ENCODE results near the gene MICAL2. TPM values are rescaled to one million over a fixed set of nuclear protein-coding genes. Genes with fewer than 3 reads are reported as not detected.

Gene MICAL2
- total and polyA plus RNA-seq, 2 donors, result 42.5 to 44.1 TPM

DNA sequence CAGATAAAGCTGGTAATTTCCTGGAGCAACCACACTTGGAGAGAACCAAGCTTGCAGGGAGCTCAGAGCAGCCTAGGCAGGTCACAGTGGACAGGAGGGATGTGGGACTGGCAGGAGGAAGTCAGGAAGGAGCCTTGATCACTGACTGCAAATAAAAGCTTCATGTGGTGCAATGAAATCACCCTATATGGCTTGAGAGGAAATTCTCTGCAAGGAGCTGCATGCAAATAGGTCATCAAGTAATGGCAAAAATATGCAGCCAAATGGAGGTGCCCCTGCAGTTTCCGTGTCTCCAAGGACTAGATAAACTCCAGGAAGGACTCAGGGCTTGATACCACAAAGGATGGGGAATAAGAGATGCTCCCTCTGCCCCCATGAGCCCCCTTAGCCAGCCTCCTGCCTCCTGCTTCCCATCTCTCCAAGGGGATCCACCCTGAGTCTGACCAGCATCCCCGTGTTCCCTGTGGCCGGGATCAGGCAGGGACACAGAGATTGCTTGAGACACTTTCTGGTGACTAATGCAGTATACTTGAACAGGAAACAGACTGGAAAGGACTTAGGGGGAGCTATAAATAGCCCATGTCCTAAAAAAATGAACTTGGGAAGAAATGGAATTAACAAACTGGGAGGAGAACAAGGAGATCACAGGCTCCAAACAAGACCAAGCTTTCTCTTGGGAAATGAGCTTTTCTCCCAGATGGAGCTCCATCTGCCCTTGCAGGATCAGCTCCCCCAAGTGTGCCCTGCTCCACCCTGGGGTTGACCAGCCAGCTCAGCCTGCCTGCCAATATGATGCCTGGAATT, 23.9 kb upstream of the MICAL2 start:
- no peak for DNase-seq (ENCODE audit: extremely low spot score)
- Histone ChIP-seq H3K4me1 (ENCODE audit: insufficient read depth) (no peaks in the 10 kb centered on the region), H3K4me3 (ENCODE audit: low read depth, low read length) (no peak overlapping the region), H3K27ac (ENCODE audit: low read depth) (peak overlapping the region; percentile 84), H3K36me3 (ENCODE audit: insufficient read depth) (no peaks in the 10 kb centered on the region)
- 6% methylated on average over 3 of the region's 3 CpGs for WGBS

DNA sequence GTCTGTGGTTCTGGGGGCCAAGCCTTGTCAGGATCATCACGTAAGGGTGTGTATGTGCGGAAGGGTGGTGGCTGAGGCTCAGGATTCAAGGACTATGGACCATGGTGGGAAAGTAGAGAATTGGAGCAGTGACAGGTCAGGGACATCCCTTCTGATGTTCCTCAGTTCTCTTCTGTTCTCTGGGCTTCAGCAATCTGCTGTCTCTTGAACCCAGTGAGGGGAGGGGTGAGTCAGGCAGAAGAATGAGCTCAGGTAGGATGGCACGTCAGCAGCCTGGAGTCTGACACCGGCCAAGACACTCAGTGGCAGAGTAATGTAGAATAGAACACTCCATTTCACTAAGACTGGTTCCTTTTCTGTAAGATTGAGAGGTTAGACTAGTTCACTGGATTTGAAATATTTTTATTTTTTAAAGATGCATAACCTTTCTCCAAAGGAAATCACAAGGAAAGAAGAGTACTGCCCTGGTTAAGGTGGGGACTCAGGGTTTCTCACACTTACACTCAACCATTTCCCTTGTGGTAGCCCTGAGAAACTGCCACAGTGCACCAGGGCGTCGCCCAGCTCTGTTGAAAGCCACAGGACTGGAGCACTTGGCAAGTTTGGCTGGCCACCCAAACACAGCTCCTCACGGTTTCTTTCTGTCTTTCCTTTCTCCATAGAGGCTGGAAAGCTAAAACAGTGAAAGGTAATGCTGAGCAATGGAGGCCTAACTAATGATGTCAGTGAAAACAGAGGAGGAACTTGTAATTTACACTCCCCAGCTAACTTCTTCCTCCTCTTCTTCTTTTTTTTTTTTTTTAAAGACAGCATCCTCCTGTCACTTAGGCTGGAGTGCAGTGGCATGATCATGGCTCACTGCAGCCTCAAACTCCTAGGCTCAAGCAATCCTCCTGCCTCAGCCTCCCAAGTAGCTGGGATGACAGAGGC, 23.1 kb upstream of the MICAL2 start:
- Histone ChIP-seq H3K36me3 (ENCODE audit: insufficient read depth) (no peaks in the 10 kb centered on the region), H3K4me3 (ENCODE audit: low read depth, low read length) (no peak overlapping the region), H3K27ac (ENCODE audit: low read depth) (peak overlapping the region; percentile 84), H3K4me1 (ENCODE audit: insufficient read depth) (no peaks in the 10 kb centered on the region)
- DNase-seq (ENCODE audit: extremely low spot score), result no peak
- WGBS, result 70% methylated on average over 7 of the region's 7 CpGs

GRCh38 chr11:12088047-12088481, 22.3 kb upstream of the MICAL2 start:
- Histone ChIP-seq H3K36me3 (ENCODE audit: insufficient read depth) (no peaks in the 10 kb centered on the region), H3K4me3 (ENCODE audit: low read depth, low read length) (no peak overlapping the region), H3K4me1 (ENCODE audit: insufficient read depth) (no peaks in the 10 kb centered on the region), H3K27ac (ENCODE audit: low read depth) (no peak overlapping the region)
- WGBS, result 30% methylated on average over 7 of the region's 7 CpGs
- no peak for DNase-seq (ENCODE audit: extremely low spot score)

GRCh38 chr11:12088531-12088930, 21.9 kb upstream of the MICAL2 start:
- 94% methylated on average over 9 of the region's 9 CpGs for WGBS
- H3K27ac ChIP-seq (ENCODE audit: low read depth), result no peak overlapping the region
- H3K36me3 ChIP-seq (ENCODE audit: insufficient read depth), result no peaks in the 10 kb centered on the region
- H3K4me3 ChIP-seq (ENCODE audit: low read depth, low read length), result no peak overlapping the region
- no peak for DNase-seq (ENCODE audit: extremely low spot score)
- no peaks in the 10 kb centered on the region for H3K4me1 ChIP-seq (ENCODE audit: insufficient read depth)

DNA sequence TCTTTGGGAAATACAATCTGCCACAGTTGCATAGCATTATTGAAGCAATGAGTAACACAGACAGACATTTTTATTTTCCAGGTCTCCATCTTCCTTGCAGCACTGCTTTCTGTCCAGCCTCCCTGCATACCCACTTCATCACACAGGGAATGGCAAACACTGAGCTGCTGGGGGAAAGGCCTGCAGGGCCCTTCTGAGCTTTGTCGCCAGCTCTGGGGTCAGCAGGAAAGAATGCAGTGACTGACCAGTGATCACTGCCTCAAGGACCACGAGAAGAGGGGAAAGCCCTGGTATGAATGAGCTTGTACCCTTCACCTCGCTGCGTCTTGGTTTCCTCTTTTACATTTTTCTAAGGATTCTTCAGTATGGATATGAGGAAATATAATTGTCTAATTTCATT, 21.3 kb upstream of the MICAL2 start:
- DNase-seq (ENCODE audit: extremely low spot score), result no peak
- 87% methylated on average over 4 of the region's 4 CpGs for WGBS
- Histone ChIP-seq H3K27ac (ENCODE audit: low read depth) (no peak overlapping the region), H3K4me3 (ENCODE audit: low read depth, low read length) (no peak overlapping the region), H3K36me3 (ENCODE audit: insufficient read depth) (no peaks in the 10 kb centered on the region), H3K4me1 (ENCODE audit: insufficient read depth) (no peaks in the 10 kb centered on the region)

GRCh38 chr11:12089473-12089872, 20.9 kb upstream of the MICAL2 start:
- Histone ChIP-seq H3K4me3 (ENCODE audit: low read depth, low read length) (no peak overlapping the region), H3K36me3 (ENCODE audit: insufficient read depth) (no peaks in the 10 kb centered on the region), H3K27ac (ENCODE audit: low read depth) (no peak overlapping the region), H3K4me1 (ENCODE audit: insufficient read depth) (no peaks in the 10 kb centered on the region)
- 74% methylated on average over 2 of the region's 2 CpGs for WGBS
- DNase-seq (ENCODE audit: extremely low spot score), result no peak

DNA sequence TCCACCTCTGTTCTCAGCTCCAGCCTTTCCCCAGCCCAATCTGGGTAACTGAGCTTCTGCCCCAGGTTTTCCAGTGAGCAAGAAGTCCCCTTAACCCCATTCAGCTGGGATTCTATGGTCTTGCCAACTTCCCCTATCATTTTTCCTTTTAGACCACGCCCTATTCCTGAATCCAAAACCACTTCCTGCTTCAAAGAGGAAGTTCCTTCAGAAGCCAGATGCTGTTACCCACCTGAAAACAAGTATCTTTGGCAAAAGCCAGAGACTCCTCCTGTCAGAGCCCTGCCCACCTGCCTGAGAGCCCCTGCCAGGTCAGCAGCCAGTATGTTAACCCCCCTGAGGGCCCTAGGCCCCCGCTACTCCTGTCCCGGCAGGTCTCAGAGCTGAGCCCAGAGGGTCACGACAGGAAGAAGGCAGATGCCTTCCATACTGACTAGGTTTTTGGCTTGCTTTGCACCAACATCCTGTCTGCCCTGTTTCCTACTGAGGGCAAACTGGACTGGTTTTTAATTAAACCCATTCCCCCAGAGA, 20.3 kb upstream of the MICAL2 start:
- 55% methylated on average over 4 of the region's 4 CpGs for WGBS
- no peak for DNase-seq (ENCODE audit: extremely low spot score)
- Histone ChIP-seq H3K36me3 (ENCODE audit: insufficient read depth) (no peaks in the 10 kb centered on the region), H3K4me1 (ENCODE audit: insufficient read depth) (no peaks in the 10 kb centered on the region), H3K4me3 (ENCODE audit: low read depth, low read length) (no peak overlapping the region), H3K27ac (ENCODE audit: low read depth) (peak overlapping the region; percentile 85)

DNA sequence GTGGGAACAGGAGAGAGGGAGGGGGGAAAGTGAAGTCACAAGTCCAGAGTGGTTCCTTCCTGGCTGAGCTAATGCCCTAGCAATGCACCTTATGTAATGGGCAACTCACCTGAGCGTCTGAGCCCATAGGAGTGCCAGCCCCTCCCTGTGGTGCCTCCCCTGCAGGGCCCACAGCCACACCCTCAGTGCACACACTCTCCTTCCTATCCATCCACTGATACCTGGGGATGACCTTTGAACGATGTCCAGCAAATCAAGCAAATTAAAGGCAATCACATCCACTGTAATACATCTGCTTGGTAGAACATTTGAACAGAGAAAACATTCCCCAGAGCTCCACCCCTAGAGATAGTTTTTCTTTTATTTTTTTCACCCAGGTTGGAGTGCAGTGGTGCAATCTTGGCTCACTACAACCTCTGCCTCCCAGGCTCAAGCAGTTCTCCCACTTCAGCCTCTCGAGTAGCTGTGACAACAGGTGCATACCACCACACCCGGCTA, 19.6 kb upstream of the MICAL2 start:
- no peak overlapping the region for H3K4me3 ChIP-seq (ENCODE audit: low read depth, low read length)
- H3K4me1 ChIP-seq (ENCODE audit: insufficient read depth), result no peaks in the 10 kb centered on the region
- no peaks in the 10 kb centered on the region for H3K36me3 ChIP-seq (ENCODE audit: insufficient read depth)
- no peak overlapping the region for H3K27ac ChIP-seq (ENCODE audit: low read depth)
- no peak for DNase-seq (ENCODE audit: extremely low spot score)
- 82% methylated on average over 4 of the region's 4 CpGs for WGBS

DNA sequence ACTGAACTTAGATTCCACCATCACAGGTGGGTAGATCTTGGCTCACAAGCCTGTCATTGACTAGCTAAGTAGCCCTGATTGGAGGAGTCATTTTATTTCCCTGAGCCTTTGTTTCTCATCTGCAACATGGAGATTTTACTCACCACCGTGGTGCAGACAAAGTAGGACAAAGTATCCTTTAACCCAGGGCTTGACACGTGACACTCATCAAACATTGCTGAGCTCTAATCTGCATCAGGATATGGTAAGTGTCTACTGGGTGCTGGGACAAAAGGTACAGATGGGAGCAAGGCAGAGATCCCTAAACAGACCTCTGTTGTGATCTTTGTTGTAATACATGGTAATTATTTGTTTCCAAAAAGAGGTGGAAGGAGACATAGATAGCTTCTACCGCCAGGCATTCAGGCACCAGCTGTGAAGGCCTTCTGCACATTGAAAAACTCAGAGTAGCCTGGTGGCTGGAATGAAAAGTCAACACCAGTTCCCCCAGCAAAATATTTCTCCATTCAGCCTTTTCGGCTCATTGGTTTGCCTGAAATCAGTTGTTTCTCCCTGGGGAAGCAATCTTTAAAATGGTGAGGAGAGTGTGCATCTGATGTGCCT, 18.3 kb upstream of the MICAL2 start:
- no peak overlapping the region for H3K4me3 ChIP-seq (ENCODE audit: low read depth, low read length)
- no peaks in the 10 kb centered on the region for H3K4me1 ChIP-seq (ENCODE audit: insufficient read depth)
- no peaks in the 10 kb centered on the region for H3K36me3 ChIP-seq (ENCODE audit: insufficient read depth)
- H3K27ac ChIP-seq (ENCODE audit: low read depth), result no peak overlapping the region
- no peak for DNase-seq (ENCODE audit: extremely low spot score)
- WGBS, result 65% methylated on average over 4 of the region's 4 CpGs

DNA sequence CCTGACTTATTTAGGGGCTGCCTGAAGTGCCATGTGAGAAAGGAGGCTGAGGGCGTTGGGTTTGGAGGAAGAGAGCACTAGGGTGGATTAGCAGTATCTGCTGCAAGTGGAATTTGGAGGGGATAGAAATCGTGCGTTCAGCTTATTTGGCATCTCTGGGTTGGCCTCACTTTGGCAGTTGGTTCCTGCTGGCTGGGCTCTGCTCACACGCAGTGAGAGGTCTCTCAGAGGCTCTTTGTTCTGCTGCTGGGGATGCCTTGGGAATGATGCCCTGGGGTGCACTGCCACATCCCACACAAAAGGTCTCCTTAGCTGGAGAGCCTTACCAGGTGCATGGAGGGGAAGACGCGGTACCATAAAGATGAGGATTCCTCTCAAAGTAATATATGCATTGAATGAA, 17.7 kb upstream of the MICAL2 start:
- no peak for DNase-seq (ENCODE audit: extremely low spot score)
- WGBS, result 52% methylated on average over 6 of the region's 6 CpGs
- no peak overlapping the region for H3K27ac ChIP-seq (ENCODE audit: low read depth)

GRCh38 chr11:12094872-12095800, 15.3 kb upstream of the MICAL2 start:
- H3K27ac ChIP-seq (ENCODE audit: low read depth), result no peak overlapping the region

More for the DNA sequence above, 17.7 kb upstream of the MICAL2 start:
- no peaks in the 10 kb centered on the region for H3K4me1 ChIP-seq (ENCODE audit: insufficient read depth)
- no peaks in the 10 kb centered on the region for H3K36me3 ChIP-seq (ENCODE audit: insufficient read depth)
- H3K4me3 ChIP-seq (ENCODE audit: low read depth, low read length), result no peak overlapping the region

DNA sequence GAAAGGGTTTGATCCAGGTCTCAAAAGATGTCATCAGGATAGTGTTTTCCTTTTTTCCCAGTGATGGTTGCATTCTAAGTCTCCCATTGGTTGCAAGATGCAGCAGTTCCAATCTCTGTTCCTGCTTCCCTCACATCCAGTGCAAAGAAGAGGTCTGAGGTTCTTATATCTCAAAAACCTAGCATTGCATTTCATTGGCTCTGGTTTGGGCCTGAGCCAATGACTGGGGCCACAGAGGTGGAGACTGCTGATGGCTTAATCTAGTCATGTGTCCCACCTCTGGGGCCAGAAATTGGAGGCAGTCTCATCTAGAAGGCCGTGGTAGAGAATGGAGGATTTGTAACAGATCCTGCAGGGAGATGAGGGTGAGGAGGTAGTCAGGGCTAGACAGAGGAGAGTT, 13.2 kb upstream of the MICAL2 start:
- H3K27ac ChIP-seq (ENCODE audit: low read depth), result no peak overlapping the region
- 82% methylated on average over 1 of the region's 1 CpG for WGBS
- DNase-seq (ENCODE audit: extremely low spot score), result no peak

More at GRCh38 chr11:12094872-12095800, 15.3 kb upstream of the MICAL2 start:
- no peaks in the 10 kb centered on the region for H3K36me3 ChIP-seq (ENCODE audit: insufficient read depth)
- 65% methylated on average over 11 of the region's 11 CpGs for WGBS
- H3K4me1 ChIP-seq (ENCODE audit: insufficient read depth), result no peaks in the 10 kb centered on the region
- DNase-seq (ENCODE audit: extremely low spot score), result no peak
- H3K4me3 ChIP-seq (ENCODE audit: low read depth, low read length), result no peak overlapping the region

More for the DNA sequence above, 13.2 kb upstream of the MICAL2 start:
- Histone ChIP-seq H3K4me1 (ENCODE audit: insufficient read depth) (no peaks in the 10 kb centered on the region), H3K36me3 (ENCODE audit: insufficient read depth) (no peaks in the 10 kb centered on the region), H3K4me3 (ENCODE audit: low read depth, low read length) (no peak overlapping the region)
